GM19438 (cell line): ENCODE results near the gene NLGN1.

ENCODE experiments used
- ATAC-seq: cut with Tn5 transposase; IDR thresholded peaks from one replicate; pipeline ENCODE4 v1.9.1; 2021; ENCODE audit warnings: low read depth; ENCODE audit not compliant: unreplicated experiment

Gene NLGN1

DNA sequence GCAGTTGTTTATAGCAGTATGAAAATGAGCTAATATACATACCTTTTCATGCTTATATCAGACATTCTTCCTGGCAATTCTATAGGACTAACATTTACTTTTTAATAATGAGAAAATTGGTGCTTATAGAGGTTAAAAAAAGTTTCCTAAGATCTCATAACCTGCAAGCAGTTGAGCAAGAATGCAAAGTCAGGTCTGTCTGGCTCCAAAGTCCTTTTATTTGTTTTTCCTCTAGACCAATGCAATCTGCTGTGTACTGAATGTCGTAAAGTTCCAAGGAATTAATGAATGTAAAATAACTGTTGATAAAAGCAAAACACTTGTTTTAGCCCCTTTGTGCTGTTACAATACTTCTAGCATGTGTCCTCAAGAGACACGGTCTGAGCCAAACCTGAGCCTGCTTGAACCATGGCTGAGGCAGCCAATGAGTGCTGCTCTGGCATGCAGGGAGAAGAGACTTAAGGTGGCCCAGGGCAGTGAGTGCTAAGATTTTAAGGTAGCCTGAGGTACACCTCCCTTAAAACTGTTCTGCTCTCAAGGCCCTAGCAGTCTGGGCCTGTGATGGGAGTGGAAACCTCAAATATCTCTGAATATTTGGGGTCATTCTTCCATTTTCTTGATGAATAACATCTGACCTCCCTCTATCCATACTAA is 906.5 kb downstream of the NLGN1 start:
- ATAC-seq, result no peak

- no peak for ATAC-seq
Observed at GRCh38 chr3:174308736-174309135, 911.2 kb downstream of the NLGN1 start.

DNA sequence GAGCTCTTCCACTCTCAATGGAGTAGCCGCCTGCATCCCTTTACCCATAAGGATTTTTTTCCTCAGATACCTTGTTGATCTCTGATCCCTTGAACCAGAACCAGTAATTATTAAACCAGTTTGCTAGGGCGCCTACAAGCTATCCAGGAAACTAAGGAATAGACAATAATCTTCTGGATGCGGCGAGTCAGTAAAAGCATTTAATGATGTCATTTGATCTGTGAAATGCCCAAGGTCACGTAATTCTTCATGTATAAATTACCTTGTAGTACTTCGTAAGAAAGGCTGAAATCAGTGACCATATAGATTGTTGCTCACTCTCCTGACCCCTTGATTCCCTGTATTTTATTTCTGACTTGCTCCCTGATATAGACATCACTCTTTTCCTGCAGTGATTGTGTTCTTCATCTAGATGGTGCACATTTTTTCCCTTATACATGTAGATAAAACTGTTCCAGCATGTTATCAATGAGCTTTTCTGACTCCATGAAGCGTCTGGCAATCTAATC is 913.0 kb downstream of the NLGN1 start:
- ATAC-seq, result no peak

GRCh38 chr3:174315225-174315624 is 917.7 kb downstream of the NLGN1 start:
- no peak for ATAC-seq

GRCh38 chr3:174317005-174317404 is 919.5 kb downstream of the NLGN1 start:
- ATAC-seq, result no peak

DNA sequence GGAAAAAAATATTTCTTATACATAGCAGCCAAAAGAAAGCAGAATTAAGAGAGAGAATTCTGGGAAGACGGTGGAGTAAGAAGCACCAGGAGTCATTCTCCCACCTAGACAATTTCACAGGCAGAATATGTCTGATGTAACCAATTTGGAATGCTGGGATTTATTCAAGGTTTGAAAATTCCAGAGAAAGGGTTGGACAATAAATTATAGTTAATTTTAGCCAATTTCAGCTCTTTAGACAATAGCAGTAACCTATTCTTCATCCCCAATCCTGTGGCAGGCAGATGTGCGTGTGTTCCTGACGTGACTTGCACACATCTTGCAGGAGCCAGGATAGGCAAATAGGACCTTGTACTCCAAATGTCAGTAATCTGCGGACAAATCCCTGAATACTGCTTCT is 920.6 kb downstream of the NLGN1 start:
- no peak for ATAC-seq

DNA sequence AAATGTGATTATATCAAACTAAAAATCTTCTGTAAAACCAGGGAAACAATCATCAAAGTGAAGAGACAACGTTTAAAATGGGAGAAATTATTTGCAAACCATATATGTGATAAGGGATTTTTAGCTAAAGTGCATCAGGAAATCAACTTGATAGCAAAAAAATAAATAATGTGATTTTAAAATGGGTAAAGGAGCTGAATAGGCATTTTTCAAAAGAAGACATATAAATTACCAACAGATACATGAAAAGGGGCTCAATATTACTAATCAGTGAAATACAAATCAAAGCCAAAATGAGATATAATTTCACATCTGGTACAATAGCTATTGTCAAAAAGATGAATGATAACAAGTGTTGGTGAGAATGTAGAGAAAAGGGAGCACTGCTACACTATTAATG is 924.0 kb downstream of the NLGN1 start:
- ATAC-seq, result no peak

GRCh38 chr3:174322789-174323188 is 925.2 kb downstream of the NLGN1 start:
- no peak for ATAC-seq

DNA sequence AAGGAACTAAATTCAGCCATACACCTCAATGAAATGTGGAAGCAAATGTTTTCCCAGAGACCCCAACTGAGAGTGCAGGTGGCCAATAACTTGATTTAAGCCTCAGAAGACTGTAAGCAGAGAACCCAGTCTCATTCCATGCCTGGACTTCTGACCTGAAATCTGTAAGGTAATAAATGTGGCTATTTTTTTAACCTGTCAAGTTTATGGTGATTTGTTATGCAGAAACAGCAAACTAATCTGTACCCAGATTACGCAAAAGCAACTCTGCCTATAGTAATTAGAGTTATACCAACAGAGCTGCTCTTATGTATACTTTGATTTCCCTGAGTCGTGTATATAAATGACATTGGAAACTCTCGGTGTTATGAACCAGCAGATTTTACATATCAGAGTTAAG is 927.6 kb downstream of the NLGN1 start:
- ATAC-seq, result no peak

GRCh38 chr3:174325834-174326700 is 928.5 kb downstream of the NLGN1 start:
- no peak for ATAC-seq

DNA sequence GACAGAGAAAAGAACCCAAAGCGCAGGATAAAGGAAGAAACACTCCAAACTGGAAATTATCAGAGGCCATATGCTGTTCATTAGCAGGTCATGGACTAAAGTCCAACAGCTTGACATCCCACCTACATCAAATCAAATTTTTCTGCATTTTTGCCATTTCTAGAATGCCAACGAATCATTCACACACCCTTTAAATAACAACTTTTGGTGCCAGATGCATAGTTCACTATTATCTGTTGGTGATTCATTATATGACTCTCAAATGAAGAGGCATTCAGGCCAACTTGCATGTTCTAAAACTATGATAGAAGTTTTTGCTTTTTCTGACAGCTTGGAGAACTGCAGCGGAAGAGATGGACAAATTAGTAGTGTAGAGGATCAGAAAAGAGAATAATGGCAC is 931.8 kb downstream of the NLGN1 start:
- ATAC-seq, result no peak

GRCh38 chr3:174330303-174330702 is 932.8 kb downstream of the NLGN1 start:
- ATAC-seq, result no peak

- no peak for ATAC-seq
Observed at GRCh38 chr3:174331095-174331800, 933.7 kb downstream of the NLGN1 start.

GRCh38 chr3:174332391-174332790 is 934.8 kb downstream of the NLGN1 start:
- no peak for ATAC-seq

DNA sequence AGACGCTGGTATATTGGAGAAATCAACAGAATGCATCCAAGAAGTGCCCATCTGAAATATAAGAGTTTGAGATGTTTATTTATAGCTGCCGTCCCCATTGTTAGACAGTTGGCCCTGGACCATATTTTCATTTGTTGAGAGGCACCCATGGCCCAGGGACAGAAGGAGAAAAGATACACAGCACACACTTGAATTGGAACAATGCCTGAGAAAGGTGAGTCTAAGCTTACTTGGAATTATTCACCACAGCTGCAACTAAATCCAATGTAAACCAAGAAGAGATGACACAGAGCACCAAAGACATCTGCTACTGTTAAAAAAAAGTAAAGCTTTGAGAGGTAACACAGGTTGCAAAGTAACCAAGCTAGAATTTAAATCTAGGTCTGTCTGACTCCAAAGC is 936.1 kb downstream of the NLGN1 start:
- no peak for ATAC-seq

DNA sequence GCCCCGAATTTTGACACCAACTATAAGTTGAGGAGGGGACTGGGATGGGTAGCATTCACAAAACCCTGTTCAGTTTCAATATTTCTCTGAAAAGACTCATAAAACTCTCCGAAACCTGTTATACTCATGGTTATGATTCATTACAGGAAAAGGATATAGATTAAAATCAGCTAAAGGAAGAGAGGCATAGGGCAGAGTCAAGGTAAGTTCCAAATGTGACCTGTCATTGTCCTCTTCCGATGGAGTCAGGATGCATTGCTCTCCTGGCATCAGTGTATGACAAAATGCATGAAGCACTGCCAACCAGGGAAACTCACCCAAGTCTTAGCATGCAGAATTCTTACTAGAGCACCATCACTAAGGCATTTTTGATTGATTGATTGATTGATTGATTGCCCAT is 936.6 kb downstream of the NLGN1 start:
- no peak for ATAC-seq

DNA sequence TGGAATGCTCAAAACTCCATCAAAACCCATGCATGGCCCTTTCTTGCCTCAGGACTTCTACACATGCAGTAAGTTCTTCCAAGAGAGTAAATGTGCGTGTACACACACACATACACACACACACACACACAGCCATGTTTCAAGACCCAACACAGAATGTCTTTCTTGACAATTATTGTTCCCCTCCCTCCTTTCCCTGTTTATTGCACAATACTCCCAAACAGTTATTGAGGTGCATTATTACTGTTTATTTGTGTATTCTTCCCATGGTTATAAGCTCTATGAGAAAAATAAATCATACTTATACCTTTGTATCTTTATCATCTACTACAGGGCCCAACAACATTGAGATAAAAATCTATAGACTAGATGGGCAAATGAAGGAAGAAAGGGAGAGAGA is 937.8 kb downstream of the NLGN1 start:
- no peak for ATAC-seq

DNA sequence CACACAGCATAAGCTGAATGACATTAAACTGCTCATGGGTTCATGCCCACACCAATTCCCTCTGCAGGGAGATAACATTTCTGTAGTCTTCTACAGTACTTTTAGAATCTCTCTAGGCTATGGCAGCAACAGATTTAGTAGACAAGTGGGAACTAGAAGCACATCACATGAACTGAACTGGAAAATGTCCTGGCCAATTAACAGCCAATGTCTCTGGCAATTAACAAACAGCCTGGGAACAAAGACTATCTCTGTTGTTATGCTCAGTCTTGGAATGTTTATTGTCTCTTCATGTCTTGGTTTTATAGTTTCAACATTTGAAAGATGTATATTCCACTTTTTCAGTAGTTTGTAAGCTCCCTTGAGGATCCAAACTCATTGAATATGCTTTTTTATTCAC is 938.4 kb downstream of the NLGN1 start:
- no peak for ATAC-seq
